H1 (cell line): ENCODE results near the gene ASGR2.
"Not testable (repeated sequence)": the region's sequence is repeated elsewhere in the genome, so short reads cannot be mapped to it uniquely, and the experiment has no call there.

Source experiments
- KDM1A ChIP-seq: fragments of 200-600, 300-600 bp; sonication (generic); IDR thresholded peaks from 2 replicates; pipeline ENCODE4 v1.7.1; 2016; ENCODE audit warnings: mild to moderate bottlenecking, low read length, borderline replicate concordance
- SIX5 ChIP-seq: IDR thresholded peaks from 2 replicates; pipeline ENCODE4 v1.6.1; 2011; ENCODE audit warnings: mild to moderate bottlenecking, low read depth, low read length
- TF ChIP-seq, protein P1 (sequence below), 3 experiments: IDR thresholded peaks; 1 replicate in 2 of 3; 2 replicates in 1 of 3; pipeline versions ENCODE4 v1.5.1 to v1.6.1; 2011; ENCODE audit warnings: low read length in 3 of 3, mild to moderate bottlenecking in 3 of 3, inconsistent platforms in 2 of 3, low read depth in 1 of 3, moderate library complexity in 1 of 3; ENCODE audit not compliant: insufficient read depth in 1 of 3; ENCODE audit errors: control extremely low read depth in 1 of 3

- TF ChIP-seq, protein P1, sequence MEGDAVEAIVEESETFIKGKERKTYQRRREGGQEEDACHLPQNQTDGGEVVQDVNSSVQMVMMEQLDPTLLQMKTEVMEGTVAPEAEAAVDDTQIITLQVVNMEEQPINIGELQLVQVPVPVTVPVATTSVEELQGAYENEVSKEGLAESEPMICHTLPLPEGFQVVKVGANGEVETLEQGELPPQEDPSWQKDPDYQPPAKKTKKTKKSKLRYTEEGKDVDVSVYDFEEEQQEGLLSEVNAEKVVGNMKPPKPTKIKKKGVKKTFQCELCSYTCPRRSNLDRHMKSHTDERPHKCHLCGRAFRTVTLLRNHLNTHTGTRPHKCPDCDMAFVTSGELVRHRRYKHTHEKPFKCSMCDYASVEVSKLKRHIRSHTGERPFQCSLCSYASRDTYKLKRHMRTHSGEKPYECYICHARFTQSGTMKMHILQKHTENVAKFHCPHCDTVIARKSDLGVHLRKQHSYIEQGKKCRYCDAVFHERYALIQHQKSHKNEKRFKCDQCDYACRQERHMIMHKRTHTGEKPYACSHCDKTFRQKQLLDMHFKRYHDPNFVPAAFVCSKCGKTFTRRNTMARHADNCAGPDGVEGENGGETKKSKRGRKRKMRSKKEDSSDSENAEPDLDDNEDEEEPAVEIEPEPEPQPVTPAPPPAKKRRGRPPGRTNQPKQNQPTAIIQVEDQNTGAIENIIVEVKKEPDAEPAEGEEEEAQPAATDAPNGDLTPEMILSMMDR (IDR thresholded peaks at IDR 0.05; ENCODE audit: control extremely low read depth in 1 of 3, insufficient read depth in 1 of 3, low read depth in 1 of 3, low read length in 3 of 3): not testable (repeated sequence)
- not testable (repeated sequence) for TF ChIP-seq KDM1A, SIX5
Observed at GRCh38 chr17:7120635-7121034, 6.0 kb upstream of the ASGR2 start.
